ENCODE data around the gene GBP5.

DNA sequence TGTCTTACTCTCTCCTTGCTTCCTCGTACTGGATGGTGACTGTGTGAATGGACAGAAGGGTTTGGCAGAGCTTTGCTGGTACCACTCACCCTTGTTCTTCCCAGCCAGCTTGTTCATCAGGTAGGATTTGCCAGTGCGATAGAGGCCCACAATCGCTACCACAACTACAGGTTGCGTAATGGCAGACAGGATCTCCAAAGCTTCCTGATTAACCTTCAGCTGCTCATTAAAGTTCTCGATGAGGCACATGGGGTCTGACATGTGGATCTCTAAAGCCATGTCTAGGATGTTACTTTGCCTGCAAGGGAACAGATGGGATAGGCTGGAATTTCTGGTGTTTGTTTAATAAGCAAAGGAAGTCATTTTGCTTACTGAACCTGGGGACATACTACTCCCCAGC, 3.4 kb downstream of the GBP5 start:
- TF ChIP-seq, protein P1, sequence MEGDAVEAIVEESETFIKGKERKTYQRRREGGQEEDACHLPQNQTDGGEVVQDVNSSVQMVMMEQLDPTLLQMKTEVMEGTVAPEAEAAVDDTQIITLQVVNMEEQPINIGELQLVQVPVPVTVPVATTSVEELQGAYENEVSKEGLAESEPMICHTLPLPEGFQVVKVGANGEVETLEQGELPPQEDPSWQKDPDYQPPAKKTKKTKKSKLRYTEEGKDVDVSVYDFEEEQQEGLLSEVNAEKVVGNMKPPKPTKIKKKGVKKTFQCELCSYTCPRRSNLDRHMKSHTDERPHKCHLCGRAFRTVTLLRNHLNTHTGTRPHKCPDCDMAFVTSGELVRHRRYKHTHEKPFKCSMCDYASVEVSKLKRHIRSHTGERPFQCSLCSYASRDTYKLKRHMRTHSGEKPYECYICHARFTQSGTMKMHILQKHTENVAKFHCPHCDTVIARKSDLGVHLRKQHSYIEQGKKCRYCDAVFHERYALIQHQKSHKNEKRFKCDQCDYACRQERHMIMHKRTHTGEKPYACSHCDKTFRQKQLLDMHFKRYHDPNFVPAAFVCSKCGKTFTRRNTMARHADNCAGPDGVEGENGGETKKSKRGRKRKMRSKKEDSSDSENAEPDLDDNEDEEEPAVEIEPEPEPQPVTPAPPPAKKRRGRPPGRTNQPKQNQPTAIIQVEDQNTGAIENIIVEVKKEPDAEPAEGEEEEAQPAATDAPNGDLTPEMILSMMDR (IDR thresholded peaks at IDR 0.05; ENCODE audit: low read depth, low read length) = no peak
- no peak for TF ChIP-seq POLR2A (IDR thresholded peaks at IDR 0.05; ENCODE audit: extremely low read depth, insufficient read length)

All from NB4 (cell line).